ENCODE data around the gene CCDC82.

DNA sequence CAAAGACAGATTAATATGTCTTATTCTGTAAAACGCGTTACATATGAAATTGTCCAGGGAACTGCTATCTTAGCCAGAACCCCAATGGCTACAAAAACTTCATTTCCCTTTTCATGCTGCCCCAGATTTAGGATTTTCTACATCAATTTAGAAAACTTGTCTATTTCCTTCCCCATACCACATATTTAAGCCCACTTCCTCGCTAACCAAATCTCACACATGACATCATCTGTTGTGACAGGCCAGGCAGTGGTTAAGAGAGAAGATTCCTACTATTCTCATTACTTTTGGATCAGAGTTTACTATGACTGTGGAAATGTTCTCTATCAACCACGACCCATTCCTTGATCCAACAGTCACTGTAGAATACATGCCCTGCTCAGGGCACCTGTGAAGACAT, 15.9 kb downstream of the CCDC82 start:
- TF ChIP-seq CTCF (IDR thresholded peaks at IDR 0.05; ENCODE audit: low read length) (no peak), EZH2 (optimal IDR thresholded peaks at IDR 0.05; ENCODE audit: low read depth, low read length) (no peak), EZH2phosphoT487 (IDR thresholded peaks at IDR 0.05; ENCODE audit: low read length) (no peak)
